GM19438 (cell line): ENCODE results near the gene NME1.
A peak's percentile ranks its signal among the peaks of the same experiment; 100 is the strongest.
"Not testable (repeated sequence)": the region's sequence is repeated elsewhere in the genome, so short reads cannot be mapped to it uniquely, and the experiment has no call there.

Experiments used
- ATAC-seq: cut with Tn5 transposase; IDR thresholded peaks from one replicate; pipeline ENCODE4 v1.9.1; 2021; ENCODE audit warnings: low read depth; ENCODE audit not compliant: unreplicated experiment

NME1 gene

DNA sequence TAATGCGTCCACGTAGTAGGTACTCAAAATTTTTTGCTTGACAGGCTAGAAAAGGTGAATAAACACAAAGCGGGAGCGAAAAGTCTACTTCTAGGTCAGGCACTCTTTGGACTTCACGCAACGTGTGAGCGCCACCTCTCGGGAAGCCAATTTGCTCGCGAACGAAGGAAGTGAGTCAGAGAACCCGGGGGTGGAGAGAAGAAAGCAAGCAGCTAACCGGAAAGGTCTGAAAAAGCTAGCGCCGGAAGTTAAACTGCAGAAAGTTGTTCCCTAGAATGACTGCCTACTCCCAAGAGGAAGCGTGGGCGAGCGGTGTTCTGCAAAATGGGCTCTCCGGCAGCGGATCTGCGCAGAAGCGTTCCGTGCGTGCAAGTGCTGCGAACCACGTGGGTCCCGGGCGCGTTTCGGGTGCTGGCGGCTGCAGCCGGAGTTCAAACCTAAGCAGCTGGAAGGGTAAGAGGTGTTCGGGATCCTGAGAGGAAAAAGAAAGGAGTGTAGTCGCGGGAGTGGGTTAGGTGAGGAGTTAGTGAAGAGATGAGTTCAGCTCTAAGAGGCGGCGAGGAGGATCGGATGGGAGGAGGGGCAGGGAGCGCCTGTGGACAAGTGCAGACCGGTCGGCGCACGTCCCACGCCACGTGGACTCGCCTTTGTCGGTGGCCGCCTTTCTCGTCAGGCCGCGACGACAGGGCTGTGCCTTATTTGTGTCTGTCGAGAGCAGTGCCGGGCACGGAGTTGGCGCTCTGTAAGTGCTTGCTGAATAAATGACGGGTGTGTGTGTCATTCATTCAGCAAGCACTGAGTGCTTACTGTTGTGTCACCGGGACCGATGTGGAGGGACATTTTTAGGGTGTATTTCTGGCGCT lies at the start of gene NME1:
Gene NME1, plus strand, starts transcription at position 350 of the 863 bp plus-strand sequence. CDS start 2,096 bp downstream, outside the sequence.
- ATAC-seq, result peak; percentile 91

DNA sequence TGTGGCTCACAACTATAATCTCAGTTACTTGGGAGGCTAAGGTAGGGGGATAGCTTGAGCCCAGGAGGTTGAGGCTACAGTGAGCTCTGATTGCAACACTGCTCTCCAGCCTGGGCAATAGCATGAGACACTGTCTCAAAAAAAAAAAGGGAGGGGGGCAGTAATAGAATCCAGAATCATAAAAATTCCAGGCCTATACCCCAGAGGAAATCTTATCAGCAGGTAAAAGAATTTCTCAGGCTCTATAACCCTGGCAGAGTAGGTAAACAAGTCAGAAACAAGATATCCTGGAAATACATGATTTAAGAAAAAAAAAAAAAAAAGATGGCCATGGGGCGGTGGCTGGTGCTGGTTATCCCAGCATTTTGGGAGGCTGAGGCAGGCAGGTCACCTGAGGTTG lies 45.6 kb upstream of the NME1 start:
- ATAC-seq, result no peak

DNA sequence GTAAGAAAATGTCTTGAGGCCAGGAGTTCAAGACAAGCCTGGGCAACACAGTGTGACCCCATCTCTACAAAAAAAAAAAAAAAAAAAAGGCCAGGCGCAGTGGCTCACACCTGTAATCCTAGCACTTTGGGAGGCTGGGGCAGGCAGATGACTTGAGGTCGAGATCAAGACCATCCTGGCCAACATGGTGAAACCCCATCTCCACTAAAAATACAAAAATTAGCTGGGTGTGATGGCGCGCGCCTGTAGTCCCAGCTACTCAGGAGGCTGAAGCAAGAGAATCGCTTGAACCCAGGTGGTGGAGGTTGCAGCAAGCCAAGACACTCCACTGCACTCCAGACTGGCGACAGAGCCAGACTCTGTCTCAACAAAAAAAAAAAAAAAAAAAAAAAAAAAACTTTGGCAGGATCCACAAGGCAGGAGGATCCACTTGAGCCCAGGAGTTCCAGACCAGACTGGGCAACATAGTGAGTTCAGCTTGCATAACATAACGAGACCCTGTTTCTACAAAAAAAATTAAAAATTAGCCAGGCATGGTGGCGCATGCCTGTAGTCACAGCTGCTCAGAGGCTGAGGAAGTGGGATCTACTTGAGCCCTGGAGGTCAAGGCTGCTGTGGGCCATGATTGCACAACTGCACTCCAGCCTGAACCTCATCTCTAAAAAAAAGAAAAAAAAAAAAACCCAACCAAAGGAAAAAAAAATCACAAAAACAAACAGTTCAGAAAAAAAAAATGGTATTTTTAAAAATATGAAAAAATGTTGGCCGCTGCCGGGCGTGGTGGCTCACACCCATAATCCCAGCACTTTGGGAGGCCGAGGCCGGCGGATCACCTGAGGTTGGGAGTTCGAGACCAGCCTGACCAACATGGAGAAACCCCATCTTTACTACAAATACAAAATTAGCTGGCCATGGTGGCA lies 40.8 kb upstream of the NME1 start:
- not testable (repeated sequence) for ATAC-seq

DNA sequence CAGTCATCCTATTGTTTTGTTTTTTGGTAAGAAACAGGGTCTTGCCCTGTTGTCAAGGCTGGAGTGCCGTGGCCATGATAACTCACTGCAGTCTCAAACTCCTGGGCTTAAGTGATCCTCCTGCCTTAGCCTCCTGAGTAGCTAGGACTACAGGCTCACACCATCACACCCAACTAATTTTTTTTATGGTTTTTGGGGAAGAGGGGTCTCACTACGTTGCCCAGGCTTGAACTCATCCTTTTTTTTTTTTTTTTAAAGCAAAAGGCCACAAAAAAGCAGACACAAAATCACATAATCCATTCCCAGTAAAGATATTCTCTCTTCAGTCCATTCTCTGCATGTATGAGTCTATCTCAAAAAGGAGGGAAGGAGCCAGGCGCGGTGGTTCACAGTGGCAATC lies 38.2 kb upstream of the NME1 start:
- ATAC-seq, result no peak

- ATAC-seq, result no peak
Measured at GRCh38 chr17:51118330-51119195, 34.8 kb upstream of the NME1 start.

DNA sequence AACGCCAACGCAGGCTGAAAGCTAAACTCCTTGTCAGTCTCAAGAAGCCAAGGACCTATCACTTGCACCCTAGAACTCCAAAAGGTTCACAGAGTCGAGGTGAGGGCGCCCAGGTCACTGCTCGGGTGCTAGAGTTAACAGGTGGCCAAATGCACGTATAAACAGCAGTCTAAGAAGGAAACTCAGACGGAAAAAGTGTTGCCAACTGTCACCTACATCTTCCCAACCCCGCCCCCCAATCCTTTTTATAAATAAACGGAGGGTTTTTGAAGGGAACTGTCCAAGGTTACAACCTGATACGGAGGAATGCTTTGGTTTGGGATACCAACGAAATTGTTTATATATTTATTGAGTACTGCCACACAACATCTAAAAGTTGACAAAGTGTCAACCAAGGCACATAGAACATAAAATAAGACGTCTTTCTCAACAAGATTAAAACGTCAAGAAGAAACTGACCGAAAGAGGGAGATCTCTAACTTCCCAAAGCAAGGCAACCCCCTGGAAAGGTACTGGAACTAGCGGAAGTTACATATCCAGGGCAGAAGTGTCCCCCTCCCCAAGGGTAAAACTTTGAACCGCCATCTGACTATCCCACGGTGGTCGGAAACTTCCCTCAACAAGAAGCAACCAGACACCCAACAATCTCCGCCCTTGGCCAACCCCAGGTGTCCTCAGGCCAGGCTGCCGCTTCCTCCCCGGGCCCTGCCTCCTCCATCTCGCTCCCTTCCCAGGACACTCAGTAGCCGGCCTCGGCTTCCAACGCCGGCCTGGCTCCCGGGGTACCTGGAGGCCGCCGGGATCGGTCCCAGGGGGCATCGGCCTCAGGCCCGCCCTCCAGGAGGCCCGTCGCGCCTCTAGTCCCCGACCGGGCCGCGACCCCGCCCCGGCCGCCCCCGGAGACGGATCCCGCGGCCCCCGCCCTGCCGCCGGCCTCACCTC lies 33.7 kb upstream of the NME1 start:
- ATAC-seq, result peak; percentile 33

DNA sequence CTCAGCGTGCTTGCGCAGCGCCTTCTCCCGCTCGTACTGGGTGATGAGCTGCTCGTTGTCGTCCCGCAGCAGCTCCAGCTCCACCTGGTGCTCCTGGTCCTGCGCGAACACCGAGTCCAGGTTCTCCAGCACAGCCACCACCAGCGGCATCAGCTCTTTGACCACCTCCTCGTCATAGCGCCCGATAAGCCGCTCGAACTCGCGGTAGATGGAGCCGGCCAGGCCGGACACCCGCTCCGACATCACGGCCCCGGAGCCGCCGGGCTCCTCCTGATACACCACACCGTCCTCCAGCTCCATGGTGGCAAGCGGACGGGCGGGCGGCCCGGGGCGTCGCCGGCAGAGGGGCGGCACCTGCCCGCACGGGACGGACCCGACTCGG lies 33.0 kb upstream of the NME1 start:
- peak; percentile 37 for ATAC-seq

GRCh38 chr17:51120739-51121619 lies 32.4 kb upstream of the NME1 start, which contains the start of gene SPAG9:
TSS of gene SPAG9 (minus strand) at chr17:51120868. CDS start at chr17:51120656, 212 bp downstream.
- peak; percentile 62 for ATAC-seq

DNA sequence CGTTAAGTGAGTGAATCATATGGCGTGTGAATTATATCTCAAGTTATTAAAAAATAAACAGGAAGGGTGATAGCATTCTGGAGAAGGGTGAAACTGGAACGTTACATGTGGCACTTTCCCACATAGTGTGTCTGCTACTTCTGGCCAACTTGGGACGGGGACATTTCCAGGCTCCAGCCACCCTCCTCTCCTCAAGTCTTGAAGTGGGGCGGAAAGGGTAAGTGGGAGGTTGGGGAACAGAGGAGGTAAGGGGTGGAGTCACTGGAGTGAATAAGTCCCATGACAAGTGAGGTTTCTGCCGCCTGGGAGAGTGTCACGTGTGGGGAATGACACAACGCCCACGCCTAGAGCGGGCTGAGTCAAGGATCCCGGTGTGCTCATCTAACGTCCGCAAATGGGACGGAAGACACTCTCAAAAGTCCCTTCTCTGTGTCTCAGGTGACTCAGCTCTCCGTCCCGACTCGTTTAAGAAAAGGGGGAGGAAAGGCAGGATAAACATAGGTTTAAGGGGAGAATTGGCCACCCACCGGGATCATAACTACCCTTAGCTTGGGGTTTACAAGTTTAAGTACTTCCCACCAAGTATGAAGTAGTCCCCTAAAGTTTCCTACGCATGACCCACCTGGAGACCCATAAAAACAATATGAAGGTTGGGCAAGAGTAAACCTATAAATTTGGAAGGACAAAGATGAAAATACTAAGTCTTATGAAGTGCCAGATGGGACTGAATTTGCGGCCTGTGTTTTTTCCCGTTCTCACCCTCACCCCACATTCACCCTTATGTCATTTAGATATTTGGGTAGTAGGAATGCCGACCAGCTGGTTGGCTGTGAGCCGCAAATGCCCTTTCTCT lies 31.5 kb upstream of the NME1 start:
- ATAC-seq, result no peak

DNA sequence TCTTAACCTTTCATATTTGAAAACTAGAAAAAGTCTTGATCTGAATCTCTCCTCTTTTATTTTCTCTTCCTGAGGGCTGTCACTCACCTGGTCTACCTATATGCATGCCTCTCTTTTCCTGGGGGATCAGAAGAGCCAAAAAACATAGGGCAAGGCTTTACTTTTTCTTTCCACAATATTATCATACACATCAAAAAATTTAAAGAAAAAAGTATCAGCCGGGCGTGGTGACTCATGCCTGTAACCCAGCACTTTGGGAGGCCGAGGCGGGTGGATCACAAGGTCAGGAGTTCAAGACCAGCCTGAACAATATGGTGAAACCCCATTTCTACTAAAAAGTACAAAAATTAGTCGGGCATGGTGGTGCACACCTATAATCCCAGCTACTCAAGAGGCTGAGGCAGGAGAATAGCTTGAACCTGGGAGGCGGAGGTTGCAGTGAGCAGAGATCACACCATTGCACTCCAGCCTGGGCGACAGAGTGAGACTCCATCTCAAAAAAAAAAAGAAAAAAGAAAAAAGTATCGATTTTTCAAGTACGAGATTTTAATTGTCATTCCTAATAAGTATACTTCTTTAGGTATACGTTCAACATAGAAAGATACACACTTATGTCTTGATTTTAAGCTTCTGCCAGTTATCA lies 30.8 kb upstream of the NME1 start:
- ATAC-seq, result not testable (repeated sequence)

DNA sequence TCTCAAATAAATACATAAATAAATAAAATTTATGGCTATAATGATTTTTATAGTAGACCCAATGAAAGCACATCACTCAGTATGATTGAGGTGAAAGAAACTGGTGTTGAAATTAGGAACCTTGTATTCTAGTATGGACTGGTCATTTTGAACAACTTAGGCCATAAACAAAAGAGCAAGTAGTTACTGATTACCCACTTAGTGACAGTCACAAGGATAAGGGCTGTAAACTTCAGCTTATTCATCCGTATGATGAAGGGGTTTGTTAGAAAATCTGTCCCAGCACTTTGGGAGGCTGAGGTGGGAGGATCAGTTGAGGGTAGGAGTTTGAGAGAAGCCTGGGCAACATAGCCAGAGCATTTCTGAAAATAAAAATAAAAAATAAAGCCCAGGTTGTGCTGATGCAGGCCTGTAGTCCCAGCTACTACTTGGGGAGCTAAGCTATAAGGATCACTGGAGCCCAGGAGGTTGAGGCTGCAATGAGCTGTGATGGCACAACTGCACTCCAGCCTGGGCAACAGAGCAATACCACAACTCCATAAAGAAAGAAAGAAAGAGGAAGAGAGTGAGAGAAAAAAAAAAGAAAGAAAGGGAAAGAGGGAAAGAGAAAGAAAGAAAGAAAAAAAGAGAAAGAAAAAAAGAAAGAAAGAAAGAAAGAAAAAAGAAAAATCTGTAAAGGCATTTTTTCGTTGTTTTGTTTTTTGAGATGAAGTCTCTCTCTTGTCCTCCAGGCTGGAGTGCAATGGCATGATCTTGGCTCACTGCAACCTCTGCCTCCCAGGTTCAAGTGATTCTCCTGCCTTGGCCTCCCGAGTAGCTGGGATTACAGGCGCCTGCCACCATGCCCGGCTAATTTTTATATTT lies 28.5 kb upstream of the NME1 start:
- no peak for ATAC-seq

DNA sequence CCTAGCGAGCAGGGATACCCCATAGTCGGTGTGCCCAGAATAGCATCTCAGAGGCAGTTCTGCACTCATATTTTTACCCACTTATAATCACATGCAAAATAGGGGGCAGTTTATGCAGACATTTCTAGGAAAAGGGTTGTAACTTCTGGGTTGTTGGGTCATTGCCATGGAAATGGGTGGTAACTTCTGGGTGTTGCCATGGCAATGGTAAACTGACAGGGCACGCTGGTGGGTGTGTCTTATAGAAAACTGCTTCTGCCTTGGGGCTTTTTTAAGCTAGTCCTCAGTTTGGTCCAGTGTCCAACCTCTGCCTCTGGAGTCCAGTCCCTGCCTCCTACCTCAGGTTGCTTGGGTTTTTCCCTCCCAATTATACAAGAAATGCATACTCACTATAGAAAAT lies 25.3 kb upstream of the NME1 start:
- no peak for ATAC-seq

DNA sequence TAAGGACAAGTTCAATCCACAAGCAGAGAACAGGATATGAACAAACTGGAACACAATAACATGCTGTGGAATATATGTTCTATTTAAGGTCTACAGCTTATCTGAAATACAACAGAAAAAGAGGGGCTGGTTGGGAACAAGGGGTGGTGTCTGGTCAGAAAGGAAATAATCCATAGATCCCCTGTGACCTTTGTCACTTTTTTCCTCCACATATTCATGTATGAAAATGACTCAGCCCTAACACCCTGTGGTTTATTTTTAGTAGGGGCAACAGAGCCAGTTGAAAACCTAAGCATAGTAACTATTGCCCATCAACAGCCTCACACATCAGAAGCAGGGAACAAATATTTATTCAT lies 20.4 kb upstream of the NME1 start:
- no peak for ATAC-seq

- no peak for ATAC-seq
Measured at GRCh38 chr17:51133365-51133764, 20.0 kb upstream of the NME1 start.

DNA sequence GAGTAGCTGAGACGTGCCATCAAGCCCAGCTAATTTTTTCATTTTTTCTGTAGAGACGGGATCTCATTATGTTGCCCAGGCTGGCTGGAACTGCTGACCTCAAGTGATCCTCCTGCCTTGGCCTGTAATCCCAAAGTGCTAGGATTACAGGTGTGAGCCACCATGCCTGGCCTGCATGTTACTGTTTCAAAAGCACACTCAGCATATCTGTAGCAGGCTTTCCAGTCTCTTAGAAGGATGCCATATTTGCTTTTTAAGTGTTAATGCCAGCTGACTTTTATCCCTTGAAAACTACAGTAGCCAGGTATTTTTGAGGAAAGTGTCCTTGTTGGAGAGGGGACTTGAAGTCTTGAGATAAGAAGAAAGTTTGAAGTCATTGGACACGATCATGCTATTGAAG lies 17.4 kb upstream of the NME1 start:
- no peak for ATAC-seq

DNA sequence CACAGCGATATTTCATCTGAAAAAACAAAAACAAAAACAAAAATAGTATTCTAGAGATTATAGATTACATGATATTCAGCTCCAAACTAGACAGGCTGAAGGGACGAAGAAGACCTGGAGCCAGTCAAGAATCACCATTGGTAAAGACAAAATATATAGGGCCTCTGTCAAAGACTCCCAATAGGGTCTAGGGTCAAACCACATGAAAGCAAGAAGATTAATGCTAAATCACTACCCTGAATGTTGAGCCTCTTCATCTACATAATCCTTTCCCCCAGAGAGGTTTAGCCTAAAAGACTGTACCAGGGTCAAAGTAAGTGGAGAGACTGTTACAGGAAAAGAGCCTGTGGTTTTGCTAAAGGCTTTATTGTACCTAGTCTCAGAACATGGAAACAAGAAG lies 10.8 kb upstream of the NME1 start:
- ATAC-seq, result no peak
